GF-D8 (cell line): ENCODE measurements around the gene UHRF1.
A peak's percentile ranks its signal among the peaks of the same experiment; 100 is the strongest.
"Not testable (repeated sequence)": the region's sequence is repeated elsewhere in the genome, so short reads cannot be mapped to it uniquely, and the experiment has no call there.

Experiments
- DNase-seq: peaks from one replicate; lab custom pipeline; 2025; lab: John Stamatoyannopoulos, UW

UHRF1 gene

GRCh38 chr19:4971816-4972495 is 62.7 kb downstream of the UHRF1 start:
- no peak for DNase-seq

GRCh38 chr19:4972509-4973230 is 63.4 kb downstream of the UHRF1 start:
- no peak for DNase-seq

GRCh38 chr19:4974880-4975469 is 65.7 kb downstream of the UHRF1 start:
- DNase-seq = no peak

GRCh38 chr19:4975601-4976000 is 66.3 kb downstream of the UHRF1 start:
- DNase-seq = not testable (repeated sequence)

- DNase-seq = peak; percentile 95
Measured at GRCh38 chr19:4976401-4977298, 67.3 kb downstream of the UHRF1 start.

GRCh38 chr19:4977299-4978174 is 68.2 kb downstream of the UHRF1 start:
- DNase-seq = no peak

- no peak for DNase-seq
Measured at GRCh38 chr19:4979211-4979807, 70.0 kb downstream of the UHRF1 start.

- DNase-seq = no peak
Measured at GRCh38 chr19:4980067-4980466, 70.8 kb downstream of the UHRF1 start.

- no peak for DNase-seq
Measured at GRCh38 chr19:4980838-4981680, 71.8 kb downstream of the UHRF1 start.

- DNase-seq = no peak
Measured at GRCh38 chr19:4981681-4981958, 72.3 kb downstream of the UHRF1 start.

- no peak for DNase-seq
Measured at GRCh38 chr19:4983346-4984105, 74.2 kb downstream of the UHRF1 start.

GRCh38 chr19:4984106-4984380 is 74.7 kb downstream of the UHRF1 start:
- DNase-seq = no peak

GRCh38 chr19:4984438-4984990 is 75.2 kb downstream of the UHRF1 start:
- no peak for DNase-seq

- DNase-seq = no peak
Measured at GRCh38 chr19:4985551-4985991, 76.3 kb downstream of the UHRF1 start.

GRCh38 chr19:4986056-4986455 is 76.8 kb downstream of the UHRF1 start:
- no peak for DNase-seq

GRCh38 chr19:4986471-4986891 is 77.2 kb downstream of the UHRF1 start:
- no peak for DNase-seq

- DNase-seq = no peak
Measured at GRCh38 chr19:4987256-4987655, 78.0 kb downstream of the UHRF1 start.

- DNase-seq = no peak
Measured at GRCh38 chr19:4987692-4988370, 78.5 kb downstream of the UHRF1 start.
